ENCODE measurements around the gene AEBP2.

AEBP2 gene

GRCh38 chr12:19450362-19450761 is 11.1 kb downstream of the AEBP2 start:
- no peak for TF ChIP-seq POU2F2 (IDR thresholded peaks at IDR 0.05; ENCODE audit: low read depth, low read length)
- DNase-seq (ENCODE audit: insufficient read length, low spot score) (no peak), FAIRE-seq (no peak)

GRCh38 chr12:19451196-19451595 is 11.9 kb downstream of the AEBP2 start:
- DNase-seq (ENCODE audit: insufficient read length, low spot score) (no peak), FAIRE-seq (no peak)
- TF ChIP-seq POU2F2 (IDR thresholded peaks at IDR 0.05; ENCODE audit: low read depth, low read length) (no peak), POLR2AphosphoS5 (IDR thresholded peaks at IDR 0.05; ENCODE audit: low read depth, low read length) (no peak), TAF1 (IDR thresholded peaks at IDR 0.05; ENCODE audit: low read depth, low read length) (no peak), PAX5 (IDR thresholded peaks at IDR 0.05; ENCODE audit: insufficient read depth, low read length, severe bottlenecking) (no peak), POLR2A (IDR thresholded peaks at IDR 0.05; ENCODE audit: low read depth, low read length) (no peak), SPI1 (IDR thresholded peaks at IDR 0.05; ENCODE audit: low read depth, low read length) (no peak)

- FAIRE-seq (no peak), DNase-seq (ENCODE audit: insufficient read length, low spot score) (no peak)
- TF ChIP-seq PAX5 (IDR thresholded peaks at IDR 0.05; ENCODE audit: insufficient read depth, low read length, severe bottlenecking) (no peak), POU2F2 (IDR thresholded peaks at IDR 0.05; ENCODE audit: low read depth, low read length) (no peak), SPI1 (IDR thresholded peaks at IDR 0.05; ENCODE audit: low read depth, low read length) (peak; percentile 17; the same call in 1 of the 2 replicates), TAF1 (IDR thresholded peaks at IDR 0.05; ENCODE audit: low read depth, low read length) (no peak)
These were observed 14.7 kb downstream of the AEBP2 start for GRCh38 chr12:19453961-19454360.

- no peak for TF ChIP-seq POLR2A (IDR thresholded peaks at IDR 0.05; ENCODE audit: low read depth, low read length)
- no peak for TF ChIP-seq TAF1 (IDR thresholded peaks at IDR 0.05; ENCODE audit: low read depth, low read length)
- no peak for TF ChIP-seq POLR2AphosphoS5 (IDR thresholded peaks at IDR 0.05; ENCODE audit: low read depth, low read length)
- no peak for TF ChIP-seq PAX5 (IDR thresholded peaks at IDR 0.05; ENCODE audit: insufficient read depth, low read length, severe bottlenecking)
- TF ChIP-seq POU2F2 (IDR thresholded peaks at IDR 0.05; ENCODE audit: low read depth, low read length) = no peak
- no peak for TF ChIP-seq SPI1 (IDR thresholded peaks at IDR 0.05; ENCODE audit: low read depth, low read length)
- DNase-seq (ENCODE audit: insufficient read length, low spot score) = no peak
- no peak for FAIRE-seq
These were observed 15.5 kb downstream of the AEBP2 start for GRCh38 chr12:19454837-19455236.

- no peak for TF ChIP-seq SPI1 (IDR thresholded peaks at IDR 0.05; ENCODE audit: low read depth, low read length)
- no peak for TF ChIP-seq POLR2A (IDR thresholded peaks at IDR 0.05; ENCODE audit: low read depth, low read length)
- no peak for TF ChIP-seq TAF1 (IDR thresholded peaks at IDR 0.05; ENCODE audit: low read depth, low read length)
- TF ChIP-seq PAX5 (IDR thresholded peaks at IDR 0.05; ENCODE audit: insufficient read depth, low read length, severe bottlenecking) = no peak
- TF ChIP-seq POLR2AphosphoS5 (IDR thresholded peaks at IDR 0.05; ENCODE audit: low read depth, low read length) = no peak
- no peak for TF ChIP-seq POU2F2 (IDR thresholded peaks at IDR 0.05; ENCODE audit: low read depth, low read length)
- FAIRE-seq = no peak
- no peak for DNase-seq (ENCODE audit: insufficient read length, low spot score)
These were observed 16.9 kb downstream of the AEBP2 start for GRCh38 chr12:19456176-19456575.

GRCh38 chr12:19457561-19457960 is 18.3 kb downstream of the AEBP2 start:
- DNase-seq (ENCODE audit: insufficient read length, low spot score) (no peak), FAIRE-seq (no peak)
- TF ChIP-seq POLR2AphosphoS5 (IDR thresholded peaks at IDR 0.05; ENCODE audit: low read depth, low read length) (no peak), TAF1 (IDR thresholded peaks at IDR 0.05; ENCODE audit: low read depth, low read length) (no peak), POU2F2 (IDR thresholded peaks at IDR 0.05; ENCODE audit: low read depth, low read length) (no peak)

- DNase-seq (ENCODE audit: insufficient read length, low spot score) (no peak), FAIRE-seq (no peak)
- no peak for TF ChIP-seq POLR2A (IDR thresholded peaks at IDR 0.05; ENCODE audit: low read depth, low read length)
These were observed 19.4 kb downstream of the AEBP2 start for GRCh38 chr12:19458733-19459132.

- DNase-seq (ENCODE audit: insufficient read length, low spot score) (no peak), FAIRE-seq (no peak)
- TF ChIP-seq PAX5 (IDR thresholded peaks at IDR 0.05; ENCODE audit: insufficient read depth, low read length, severe bottlenecking) = no peak
- TF ChIP-seq POU2F2 (IDR thresholded peaks at IDR 0.05; ENCODE audit: low read depth, low read length) = no peak
- TF ChIP-seq TAF1 (IDR thresholded peaks at IDR 0.05; ENCODE audit: low read depth, low read length) = no peak
- TF ChIP-seq POLR2AphosphoS5 (IDR thresholded peaks at IDR 0.05; ENCODE audit: low read depth, low read length) = no peak
- TF ChIP-seq POLR2A (IDR thresholded peaks at IDR 0.05; ENCODE audit: low read depth, low read length) = no peak
- TF ChIP-seq SPI1 (IDR thresholded peaks at IDR 0.05; ENCODE audit: low read depth, low read length) = no peak
These were observed 22.7 kb downstream of the AEBP2 start for GRCh38 chr12:19461999-19462398.

- TF ChIP-seq POLR2A (IDR thresholded peaks at IDR 0.05; ENCODE audit: low read depth, low read length) (no peak), SPI1 (IDR thresholded peaks at IDR 0.05; ENCODE audit: low read depth, low read length) (no peak), PAX5 (IDR thresholded peaks at IDR 0.05; ENCODE audit: insufficient read depth, low read length, severe bottlenecking) (no peak), POU2F2 (IDR thresholded peaks at IDR 0.05; ENCODE audit: low read depth, low read length) (no peak), TAF1 (IDR thresholded peaks at IDR 0.05; ENCODE audit: low read depth, low read length) (no peak), POLR2AphosphoS5 (IDR thresholded peaks at IDR 0.05; ENCODE audit: low read depth, low read length) (no peak)
- DNase-seq (ENCODE audit: insufficient read length, low spot score) (no peak), FAIRE-seq (no peak)
These were observed 23.1 kb downstream of the AEBP2 start for GRCh38 chr12:19462406-19462805.

GRCh38 chr12:19464192-19464580 is 24.9 kb downstream of the AEBP2 start:
- no peak for TF ChIP-seq POLR2AphosphoS5 (IDR thresholded peaks at IDR 0.05; ENCODE audit: low read depth, low read length)
- no peak for TF ChIP-seq TAF1 (IDR thresholded peaks at IDR 0.05; ENCODE audit: low read depth, low read length)
- TF ChIP-seq POLR2A (IDR thresholded peaks at IDR 0.05; ENCODE audit: low read depth, low read length) = no peak
- TF ChIP-seq PAX5 (IDR thresholded peaks at IDR 0.05; ENCODE audit: insufficient read depth, low read length, severe bottlenecking) = no peak
- TF ChIP-seq SPI1 (IDR thresholded peaks at IDR 0.05; ENCODE audit: low read depth, low read length) = no peak
- TF ChIP-seq POU2F2 (IDR thresholded peaks at IDR 0.05; ENCODE audit: low read depth, low read length) = no peak
- FAIRE-seq = no peak
- DNase-seq (ENCODE audit: insufficient read length, low spot score) = no peak

- FAIRE-seq (no peak), DNase-seq (ENCODE audit: insufficient read length, low spot score) (no peak)
- TF ChIP-seq PAX5 (IDR thresholded peaks at IDR 0.05; ENCODE audit: insufficient read depth, low read length, severe bottlenecking) = no peak
- TF ChIP-seq TAF1 (IDR thresholded peaks at IDR 0.05; ENCODE audit: low read depth, low read length) = no peak
- no peak for TF ChIP-seq POLR2AphosphoS5 (IDR thresholded peaks at IDR 0.05; ENCODE audit: low read depth, low read length)
- TF ChIP-seq POU2F2 (IDR thresholded peaks at IDR 0.05; ENCODE audit: low read depth, low read length) = no peak
- TF ChIP-seq SPI1 (IDR thresholded peaks at IDR 0.05; ENCODE audit: low read depth, low read length) = no peak
- no peak for TF ChIP-seq POLR2A (IDR thresholded peaks at IDR 0.05; ENCODE audit: low read depth, low read length)
These were observed 26.4 kb downstream of the AEBP2 start for GRCh38 chr12:19465711-19466110.
